A673 (cell line): ENCODE results near the gene SLIT3. TPM values are rescaled to one million over a fixed set of nuclear protein-coding genes. Genes with fewer than 3 reads are reported as not detected.

Experiments
- BruUV-seq: library from RNA; stranded (reverse); fragments of 400-500 nt; replicated peaks from 2 replicates; lab custom pipeline; 2021; lab: Mats Ljungman, UMichigan
- CTCF ChIA-PET: fragments of 300-600 bp; sonication (Branson Sonifier 250); formaldehyde crosslinking; loops from one replicate; lab custom pipeline; 2022; ENCODE audit warnings: antibody characterized with exemption; lab: Charles Lee
- POLR2A ChIA-PET: fragments of 300-600 bp; sonication (Branson Sonifier 250); formaldehyde crosslinking; loops from one replicate; lab custom pipeline; 2022; ENCODE audit warnings: antibody characterized with exemption; ENCODE audit not compliant: low non-redundant PET; lab: Charles Lee
- DNase-seq: peaks from one replicate; pipeline ENCODE4 v3.0.0-alpha.2; 2015; ENCODE audit warnings: low spot score
- H3K27ac ChIP-seq: fragments of 200-600 bp; sonication (generic); 2 replicates; pipeline ENCODE4 v1.5.1; 2016; ENCODE audit warnings: mixed run types, low read depth, mild to moderate bottlenecking, mixed read lengths, antibody characterized with exemption, low read length; ENCODE audit not compliant: poor library complexity, severe bottlenecking
- H3K27me3 ChIP-seq: fragments of 200-600 bp; sonication (generic); replicated peaks from 2 replicates; pipeline ENCODE4 v1.6.1; 2017; ENCODE audit warnings: mixed run types, low read depth, mild to moderate bottlenecking, mixed read lengths, antibody characterized with exemption, low read length; ENCODE audit not compliant: insufficient read depth, poor library complexity
- H3K36me3 ChIP-seq: fragments of 200-600 bp; sonication (generic); 2 replicates; pipeline ENCODE4 v1.6.1; 2016; ENCODE audit warnings: mixed run types, mild to moderate bottlenecking, mixed read lengths, antibody characterized with exemption, low read length; ENCODE audit not compliant: insufficient read depth, poor library complexity, severe bottlenecking
- H3K4me1 ChIP-seq: fragments of 200-600 bp; sonication (generic); 2 replicates; pipeline ENCODE4 v1.6.1; 2017; ENCODE audit warnings: mixed run types, mild to moderate bottlenecking, mixed read lengths, antibody characterized with exemption, low read length; ENCODE audit not compliant: insufficient read depth, poor library complexity, severe bottlenecking
- H3K4me3 ChIP-seq: fragments of 200-600 bp; sonication (generic); 2 replicates; pipeline ENCODE4 v1.5.1; 2016; ENCODE audit warnings: low read depth, mixed run types, mild to moderate bottlenecking, mixed read lengths, low read length; ENCODE audit not compliant: poor library complexity, severe bottlenecking
- H3K9me3 ChIP-seq: fragments of 200-600 bp; sonication (generic); 2 replicates; pipeline ENCODE4 v1.6.1; 2016; ENCODE audit warnings: mixed run types, low read depth, mild to moderate bottlenecking, mixed read lengths, antibody characterized with exemption, low read length; ENCODE audit not compliant: poor library complexity, severe bottlenecking
- CTCF ChIP-seq: fragments of 300-800, 200-600 bp; sonication (generic); conservative IDR thresholded peaks from 2 replicates; pipeline ENCODE4 v1.5.1; 2017; ENCODE audit warnings: low read depth, mild to moderate bottlenecking, antibody characterized with exemption, low read length, moderate library complexity, mixed read lengths
- EZH2 ChIP-seq: fragments of 200-600 bp; sonication (generic); IDR thresholded peaks from 2 replicates; pipeline ENCODE4 v1.6.1; 2017; ENCODE audit warnings: borderline replicate concordance, low read depth, mild to moderate bottlenecking, mixed read lengths, antibody characterized with exemption, low read length; ENCODE audit not compliant: poor library complexity, severe bottlenecking
- intact Hi-C: fragments of 100-400 bp; cut with micrococcal nuclease; formaldehyde crosslinking; loops from one replicate; pipeline ENCODE4 v1.10.0; 2022; ENCODE audit not compliant: unreplicated experiment
- total RNA-seq: library from RNA; stranded (reverse); gene quantifications from 2 replicates; pipeline ENCODE4 v1.2.3, GENCODE V29; 2021

The SLIT3 gene
- total RNA-seq, 1 experiment from 2014 or later = not detected

GRCh38 chr5:169219961-169220360 is 81.0 kb downstream of the SLIT3 start:
- no TSS peak for BruUV-seq
- intact Hi-C loops = no loop called here
- no peak for DNase-seq
- Histone ChIP-seq H3K27me3 (peaks cover 24% of the 10 kb centered on the region), H3K4me1 (no peaks in the 10 kb centered on the region), H3K4me3 (no peak overlapping the region), H3K36me3 (no peaks in the 10 kb centered on the region), H3K27ac (no peak overlapping the region), H3K9me3 (no peaks in the 10 kb centered on the region)
- ChIA-PET CTCF (no interaction called here), POLR2A (no interaction called here)
- no peak for TF ChIP-seq CTCF
- no peak for TF ChIP-seq EZH2

- Histone ChIP-seq H3K27ac (no peak overlapping the region), H3K4me1 (no peaks in the 10 kb centered on the region), H3K4me3 (no peak overlapping the region), H3K27me3 (peaks cover 26% of the 10 kb centered on the region), H3K36me3 (no peaks in the 10 kb centered on the region), H3K9me3 (no peaks in the 10 kb centered on the region)
- BruUV-seq = no TSS peak
- DNase-seq = no peak
- ChIA-PET CTCF (no interaction called here), POLR2A (no interaction called here)
- intact Hi-C loops = no loop called here
- TF ChIP-seq CTCF = no peak
- no peak for TF ChIP-seq EZH2
Measured at GRCh38 chr5:169219351-169219750, 81.6 kb downstream of the SLIT3 start.

- Histone ChIP-seq H3K27ac (no peak overlapping the region), H3K27me3 (peaks cover 25% of the 10 kb centered on the region), H3K36me3 (no peaks in the 10 kb centered on the region), H3K4me3 (no peak overlapping the region), H3K9me3 (no peaks in the 10 kb centered on the region), H3K4me1 (no peaks in the 10 kb centered on the region)
- intact Hi-C loops = no loop called here
- POLR2A ChIA-PET = no interaction called here
- CTCF ChIA-PET = interaction anchor here (0.5 kb wide), 1 partner anchor 273 kb away, joined by 9 read pairs; no protein-coding TSS in a partner anchor
- no TSS peak for BruUV-seq
- no peak for DNase-seq
- no peak for TF ChIP-seq EZH2
- no peak for TF ChIP-seq CTCF
Measured at GRCh38 chr5:169218861-169219260, 82.1 kb downstream of the SLIT3 start.
